Thoracic aorta (tissue), 2 donors: Measurements from ENCODE around the gene FOXA3. TPM values are rescaled to one million over a fixed set of nuclear protein-coding genes. Genes with fewer than 3 reads are reported as not detected.
"Not testable (repeated sequence)": the region's sequence is repeated elsewhere in the genome, so short reads cannot be mapped to it uniquely, and the experiment has no call there.

Source experiments
- ATAC-seq: fragments of 150-250 bp; one replicate; pipeline ENCODE4 v1.8.0; 2017; ENCODE audit warnings: low read depth; ENCODE audit not compliant: insufficient number of reproducible peaks, low FRiP score
- DNase-seq: peaks from one replicate; pipeline ENCODE4 v3.0.0-alpha.2; 2020; ENCODE audit warnings: low spot score
- H3K27ac ChIP-seq, 2 donors: fragments of 200-600 bp; sonication (generic); 1 replicate in 1 of 2; 2 replicates in 1 of 2; pipeline ENCODE4 v1.5.1; 2016; ENCODE audit warnings: mild to moderate bottlenecking in 2 of 2, moderate library complexity in 2 of 2
- H3K27me3 ChIP-seq: fragments of 200-600 bp; sonication (generic); replicated peaks from 2 replicates; pipeline ENCODE4 v1.6.0; 2016; ENCODE audit warnings: mild to moderate bottlenecking; ENCODE audit not compliant: insufficient read depth
- H3K36me3 ChIP-seq: fragments of 200-600 bp; sonication (generic); one replicate; pipeline ENCODE4 v1.5.1; 2016
- H3K4me1 ChIP-seq, 2 donors: fragments of 200-600 bp; sonication (generic); 1 replicate in 1 of 2; 2 replicates in 1 of 2; pipeline versions ENCODE4 v1.5.1 to v1.6.0; 2016; ENCODE audit warnings: low read depth in 2 of 2, mild to moderate bottlenecking in 1 of 2; ENCODE audit not compliant: control insufficient read depth in 1 of 2
- H3K4me3 ChIP-seq: fragments of 200-600 bp; sonication (generic); 2 replicates; pipeline ENCODE4 v1.5.1; 2016; ENCODE audit warnings: mild to moderate bottlenecking
- H3K9me3 ChIP-seq: fragments of 200-600 bp; sonication (generic); 2 replicates; pipeline ENCODE4 v1.5.1; 2016
- total RNA-seq, 2 donors: library from RNA; depleted of rRNA; stranded (reverse); fragments of >200 nt; gene quantifications; one replicate each; pipeline versions ENCODE4 v1.1.0 to v1.2.3, GENCODE V29; 2016
- TF ChIP-seq, protein P1 (sequence below): fragments of 200-600 bp; sonication (generic); IDR thresholded peaks from one replicate; pipeline ENCODE4 v1.5.1; 2019; ENCODE audit warnings: antibody characterized with exemption

Gene FOXA3
- total RNA-seq, 2 donors from 2014 or later = not detected

- peaks cover 9% of the 10 kb centered on the region for H3K27me3 ChIP-seq
- H3K9me3 ChIP-seq = no peaks in the 10 kb centered on the region
- TF ChIP-seq, protein P1, sequence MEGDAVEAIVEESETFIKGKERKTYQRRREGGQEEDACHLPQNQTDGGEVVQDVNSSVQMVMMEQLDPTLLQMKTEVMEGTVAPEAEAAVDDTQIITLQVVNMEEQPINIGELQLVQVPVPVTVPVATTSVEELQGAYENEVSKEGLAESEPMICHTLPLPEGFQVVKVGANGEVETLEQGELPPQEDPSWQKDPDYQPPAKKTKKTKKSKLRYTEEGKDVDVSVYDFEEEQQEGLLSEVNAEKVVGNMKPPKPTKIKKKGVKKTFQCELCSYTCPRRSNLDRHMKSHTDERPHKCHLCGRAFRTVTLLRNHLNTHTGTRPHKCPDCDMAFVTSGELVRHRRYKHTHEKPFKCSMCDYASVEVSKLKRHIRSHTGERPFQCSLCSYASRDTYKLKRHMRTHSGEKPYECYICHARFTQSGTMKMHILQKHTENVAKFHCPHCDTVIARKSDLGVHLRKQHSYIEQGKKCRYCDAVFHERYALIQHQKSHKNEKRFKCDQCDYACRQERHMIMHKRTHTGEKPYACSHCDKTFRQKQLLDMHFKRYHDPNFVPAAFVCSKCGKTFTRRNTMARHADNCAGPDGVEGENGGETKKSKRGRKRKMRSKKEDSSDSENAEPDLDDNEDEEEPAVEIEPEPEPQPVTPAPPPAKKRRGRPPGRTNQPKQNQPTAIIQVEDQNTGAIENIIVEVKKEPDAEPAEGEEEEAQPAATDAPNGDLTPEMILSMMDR = no peak
- no peak for DNase-seq
- ATAC-seq = no peak
- H3K4me1 ChIP-seq = peaks cover 13 to 21% of the 10 kb centered on the region in 2 donors
- H3K27ac ChIP-seq = no peak overlapping the region
- no peak overlapping the region for H3K4me3 ChIP-seq
- H3K36me3 ChIP-seq = no peaks in the 10 kb centered on the region
Measured at GRCh38 chr19:45866400-45867176, 2.5 kb downstream of the FOXA3 start.

DNA sequence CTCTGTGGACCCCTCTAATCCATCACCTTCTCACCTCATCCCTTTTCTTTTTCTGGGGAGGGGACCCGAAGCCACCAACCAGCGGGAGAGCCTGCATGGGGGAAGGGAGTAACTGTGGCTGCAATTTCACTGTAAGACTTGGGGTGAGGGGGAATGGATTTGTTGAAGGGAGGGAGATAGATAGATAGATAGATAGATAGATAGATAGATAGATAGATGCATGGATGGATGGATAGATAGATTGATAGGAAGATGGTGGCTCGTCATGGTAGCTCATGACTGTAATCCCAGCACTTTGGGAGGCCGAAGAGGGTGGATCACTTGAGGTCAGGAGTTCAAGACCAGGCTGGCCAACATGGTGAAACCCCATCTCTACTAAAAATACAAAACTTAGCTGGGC is 3.1 kb downstream of the FOXA3 start:
- peaks cover 7 to 15% of the 10 kb centered on the region in 2 donors for H3K4me1 ChIP-seq
- DNase-seq, H3K27me3 ChIP-seq, H3K4me3 ChIP-seq, H3K36me3 ChIP-seq, H3K27ac ChIP-seq, H3K9me3 ChIP-seq, ATAC-seq: not testable (repeated sequence)

DNA sequence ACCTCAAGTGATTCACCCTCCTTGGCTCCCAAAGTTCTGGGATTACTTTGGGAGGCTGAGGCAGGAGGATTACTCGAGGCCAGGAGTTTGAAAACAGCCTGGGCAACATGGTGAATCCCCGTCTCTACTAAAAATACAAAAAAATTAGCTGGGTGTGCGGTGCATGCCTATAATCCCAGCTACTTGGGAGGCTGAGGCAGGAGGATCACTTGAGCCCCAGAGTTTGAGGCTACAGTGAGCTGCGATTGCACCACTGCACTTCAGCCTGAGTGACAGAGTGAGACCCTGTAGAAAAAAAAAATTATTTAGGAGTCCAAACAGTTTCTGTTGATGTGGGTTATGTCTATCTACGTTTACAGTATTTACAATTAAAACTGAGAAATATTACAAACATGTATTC is 6.7 kb downstream of the FOXA3 start:
- Histone ChIP-seq H3K27me3 (no peaks in the 10 kb centered on the region), H3K36me3 (no peaks in the 10 kb centered on the region), H3K9me3 (no peaks in the 10 kb centered on the region), H3K4me1 (no peaks in the 10 kb centered on the region), H3K27ac (no peak overlapping the region), H3K4me3 (no peak overlapping the region)
- ATAC-seq = no peak
- TF ChIP-seq, protein P1 = no peak
- DNase-seq = no peak

DNA sequence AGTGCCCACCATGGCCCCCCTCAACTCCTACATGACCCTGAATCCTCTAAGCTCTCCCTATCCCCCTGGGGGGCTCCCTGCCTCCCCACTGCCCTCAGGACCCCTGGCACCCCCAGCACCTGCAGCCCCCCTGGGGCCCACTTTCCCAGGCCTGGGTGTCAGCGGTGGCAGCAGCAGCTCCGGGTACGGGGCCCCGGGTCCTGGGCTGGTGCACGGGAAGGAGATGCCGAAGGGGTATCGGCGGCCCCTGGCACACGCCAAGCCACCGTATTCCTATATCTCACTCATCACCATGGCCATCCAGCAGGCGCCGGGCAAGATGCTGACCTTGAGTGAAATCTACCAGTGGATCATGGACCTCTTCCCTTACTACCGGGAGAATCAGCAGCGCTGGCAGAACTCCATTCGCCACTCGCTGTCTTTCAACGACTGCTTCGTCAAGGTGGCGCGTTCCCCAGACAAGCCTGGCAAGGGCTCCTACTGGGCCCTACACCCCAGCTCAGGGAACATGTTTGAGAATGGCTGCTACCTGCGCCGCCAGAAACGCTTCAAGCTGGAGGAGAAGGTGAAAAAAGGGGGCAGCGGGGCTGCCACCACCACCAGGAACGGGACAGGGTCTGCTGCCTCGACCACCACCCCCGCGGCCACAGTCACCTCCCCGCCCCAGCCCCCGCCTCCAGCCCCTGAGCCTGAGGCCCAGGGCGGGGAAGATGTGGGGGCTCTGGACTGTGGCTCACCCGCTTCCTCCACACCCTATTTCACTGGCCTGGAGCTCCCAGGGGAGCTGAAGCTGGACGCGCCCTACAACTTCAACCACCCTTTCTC is 8.2 kb downstream of the FOXA3 start:
- TF ChIP-seq, protein P1 = no peak

GRCh38 chr19:45873219-45873772 is 9.2 kb downstream of the FOXA3 start:
- DNase-seq (no peak), ATAC-seq (no peak)
- no peak overlapping the region for H3K27ac ChIP-seq
- no peaks in the 10 kb centered on the region for H3K36me3 ChIP-seq
- peaks cover 5 to 9% of the 10 kb centered on the region in 2 donors for H3K4me1 ChIP-seq
- H3K9me3 ChIP-seq = no peaks in the 10 kb centered on the region
- TF ChIP-seq, protein P1 = no peak
- H3K4me3 ChIP-seq = no peak overlapping the region
- no peaks in the 10 kb centered on the region for H3K27me3 ChIP-seq

More for the DNA sequence above, 8.2 kb downstream of the FOXA3 start:
- Histone ChIP-seq H3K9me3 (no peaks in the 10 kb centered on the region), H3K4me3 (no peak overlapping the region), H3K27me3 (no peaks in the 10 kb centered on the region), H3K4me1 (peaks cover 5 to 9% of the 10 kb centered on the region in 2 donors), H3K36me3 (no peaks in the 10 kb centered on the region), H3K27ac (no peak overlapping the region)
- DNase-seq (no peak), ATAC-seq (no peak)
